Activated T-helper 1 cell treated with anti-CD3 and anti-CD28 coated beads, Interleukin-12 subunit alpha, Interleukin-12 subunit beta, Interleukin-2, Interleukin-4 antibody, amounts not matched to agents 30 ng/mL and 10 ng/mL and 1 ng/mL, durations not matched to agents 14 hours and 24 hours and 36 hours (primary cell): ENCODE results near the gene UPF1. TPM values are rescaled to one million over a fixed set of nuclear protein-coding genes. Genes with fewer than 3 reads are reported as not detected.

Experiments
- DNase-seq: peaks from one replicate; pipeline ENCODE4 v3.0.0; 2021; ENCODE audit warnings: low spot score
- H3K27ac Mint-ChIP-seq: one replicate; pipeline ENCODE4 v1.8.0; 2021; ENCODE audit warnings: mild to moderate bottlenecking, mixed read lengths
- H3K27me3 Mint-ChIP-seq: one replicate; pipeline ENCODE4 v1.8.0; 2022; ENCODE audit warnings: mild to moderate bottlenecking, moderate library complexity, mixed read lengths; ENCODE audit not compliant: insufficient read depth
- H3K36me3 Mint-ChIP-seq: one replicate; pipeline ENCODE4 v1.8.0; 2021; ENCODE audit warnings: low read depth, mixed read lengths
- H3K4me1 Mint-ChIP-seq: one replicate; pipeline ENCODE4 v1.8.0; 2021; ENCODE audit warnings: low read depth, mixed read lengths
- H3K4me3 Mint-ChIP-seq: one replicate; pipeline ENCODE4 v1.8.0; 2021; ENCODE audit warnings: mild to moderate bottlenecking, moderate library complexity, mixed read lengths
- H3K9me3 Mint-ChIP-seq: one replicate; pipeline ENCODE4 v1.8.0; 2021; ENCODE audit warnings: mixed read lengths
- intact Hi-C: fragments of 100-400 bp; cut with micrococcal nuclease; formaldehyde crosslinking; loops from one replicate; pipeline ENCODE4 v1.15.1; 2024
- total RNA-seq: library from RNA; stranded (reverse); gene quantifications from 2 replicates; pipeline ENCODE4 v1.2.3, GENCODE V29; 2022

Gene UPF1
- total RNA-seq, 1 donor from 2014 or later, result 102 TPM

- intact Hi-C loops, result no loop called here
- H3K4me1 Mint-ChIP-seq, result no peaks in the 10 kb centered on the region
- no peaks in the 10 kb centered on the region for H3K27me3 Mint-ChIP-seq
- no peaks in the 10 kb centered on the region for H3K36me3 Mint-ChIP-seq
- DNase-seq, result no peak
- H3K4me3 Mint-ChIP-seq, result no peak overlapping the region
- H3K27ac Mint-ChIP-seq, result no peak overlapping the region
- no peaks in the 10 kb centered on the region for H3K9me3 Mint-ChIP-seq
Observed at GRCh38 chr19:18883526-18884304, 52.0 kb downstream of the UPF1 start.

GRCh38 chr19:18886972-18887371 lies 55.2 kb downstream of the UPF1 start:
- no peak for DNase-seq
- Mint-ChIP-seq H3K4me3 (no peak overlapping the region), H3K27ac (no peak overlapping the region), H3K27me3 (no peaks in the 10 kb centered on the region), H3K9me3 (no peaks in the 10 kb centered on the region), H3K36me3 (no peaks in the 10 kb centered on the region), H3K4me1 (no peaks in the 10 kb centered on the region)
- intact Hi-C loops, result no loop called here

GRCh38 chr19:18889949-18890745 lies 58.4 kb downstream of the UPF1 start:
- no peak overlapping the region for H3K4me3 Mint-ChIP-seq
- intact Hi-C loops, result no loop called here

GRCh38 chr19:18893587-18894253 lies 62.0 kb downstream of the UPF1 start:
- H3K36me3 Mint-ChIP-seq, result no peaks in the 10 kb centered on the region
- H3K27me3 Mint-ChIP-seq, result peaks cover 18% of the 10 kb centered on the region
- no peak for DNase-seq
- intact Hi-C loops, result no loop called here
- H3K9me3 Mint-ChIP-seq, result no peaks in the 10 kb centered on the region
- H3K27ac Mint-ChIP-seq, result no peak overlapping the region
- H3K4me3 Mint-ChIP-seq, result no peak overlapping the region
- H3K4me1 Mint-ChIP-seq, result no peaks in the 10 kb centered on the region

More at GRCh38 chr19:18889949-18890745, 58.4 kb downstream of the UPF1 start:
- Mint-ChIP-seq H3K27ac (no peak overlapping the region), H3K9me3 (no peaks in the 10 kb centered on the region), H3K36me3 (no peaks in the 10 kb centered on the region), H3K27me3 (peaks cover 5% of the 10 kb centered on the region), H3K4me1 (no peaks in the 10 kb centered on the region)
- DNase-seq, result no peak

GRCh38 chr19:18894254-18895037 lies 62.7 kb downstream of the UPF1 start:
- H3K4me3 Mint-ChIP-seq, result no peak overlapping the region
- H3K27me3 Mint-ChIP-seq, result peaks cover 18% of the 10 kb centered on the region
- H3K4me1 Mint-ChIP-seq, result no peaks in the 10 kb centered on the region
- no peak overlapping the region for H3K27ac Mint-ChIP-seq
- intact Hi-C loops, result no loop called here
- H3K9me3 Mint-ChIP-seq, result no peaks in the 10 kb centered on the region
- no peak for DNase-seq
- H3K36me3 Mint-ChIP-seq, result no peaks in the 10 kb centered on the region

- no peak overlapping the region for H3K4me3 Mint-ChIP-seq
- intact Hi-C loops, result no loop called here
- no peak for DNase-seq
- H3K36me3 Mint-ChIP-seq, result no peaks in the 10 kb centered on the region
- H3K27ac Mint-ChIP-seq, result no peak overlapping the region
- no peaks in the 10 kb centered on the region for H3K9me3 Mint-ChIP-seq
- H3K4me1 Mint-ChIP-seq, result no peaks in the 10 kb centered on the region
- peaks cover 18% of the 10 kb centered on the region for H3K27me3 Mint-ChIP-seq
Observed at GRCh38 chr19:18895038-18895823, 63.5 kb downstream of the UPF1 start.

GRCh38 chr19:18895824-18896341 lies 64.1 kb downstream of the UPF1 start, which contains the start of gene CERS1:
TSS of gene CERS1 (minus strand) at chr19:18896158. CDS start at chr19:18896072, 86 bp downstream.
- H3K27ac Mint-ChIP-seq, result no peak within 1 kb of the TSS
- no peaks in the 10 kb centered on the region for H3K9me3 Mint-ChIP-seq
- peak within 1 kb of the TSS; percentile 59 for H3K4me3 Mint-ChIP-seq
- no peak for DNase-seq
- H3K4me1 Mint-ChIP-seq, result no peaks in the 10 kb centered on the region
- peaks cover 18% of the 10 kb centered on the region for H3K27me3 Mint-ChIP-seq
- intact Hi-C loops, result no loop called here
- no peaks in the 10 kb centered on the region for H3K36me3 Mint-ChIP-seq

- no peak overlapping the region for H3K27ac Mint-ChIP-seq
- H3K4me3 Mint-ChIP-seq, result peak overlapping the region; percentile 59
- no peaks in the 10 kb centered on the region for H3K9me3 Mint-ChIP-seq
- no peaks in the 10 kb centered on the region for H3K4me1 Mint-ChIP-seq
- H3K36me3 Mint-ChIP-seq, result no peaks in the 10 kb centered on the region
- intact Hi-C loops, result no loop called here
- H3K27me3 Mint-ChIP-seq, result peaks cover 18% of the 10 kb centered on the region
- no peak for DNase-seq
Observed at GRCh38 chr19:18896421-18896841, 64.7 kb downstream of the UPF1 start.

- Mint-ChIP-seq H3K27ac (no peak overlapping the region), H3K27me3 (peaks cover 18% of the 10 kb centered on the region), H3K36me3 (peaks cover under 1% of the 10 kb centered on the region), H3K4me1 (no peaks in the 10 kb centered on the region), H3K9me3 (no peaks in the 10 kb centered on the region), H3K4me3 (no peak overlapping the region)
- DNase-seq, result no peak
- intact Hi-C loops, result no loop called here
Observed at GRCh38 chr19:18897094-18898029, 65.6 kb downstream of the UPF1 start.

- peaks cover 18% of the 10 kb centered on the region for H3K27me3 Mint-ChIP-seq
- no peaks in the 10 kb centered on the region for H3K4me1 Mint-ChIP-seq
- intact Hi-C loops, result no loop called here
Observed at GRCh38 chr19:18898081-18898606, 66.4 kb downstream of the UPF1 start.

More at GRCh38 chr19:18898081-18898606, 66.4 kb downstream of the UPF1 start:
- DNase-seq, result no peak
- no peaks in the 10 kb centered on the region for H3K9me3 Mint-ChIP-seq
- no peak overlapping the region for H3K4me3 Mint-ChIP-seq
- peaks cover 2% of the 10 kb centered on the region for H3K36me3 Mint-ChIP-seq
- no peak overlapping the region for H3K27ac Mint-ChIP-seq
